ENCODE results near the gene SPATA24. TPM values are rescaled to one million over a fixed set of nuclear protein-coding genes. Genes with fewer than 3 reads are reported as not detected.

Gene SPATA24
- total RNA-seq, 1 donor from 2014 or later: 4.6 TPM

- DNase-seq (ENCODE audit: extremely low spot score, unreplicated experiment): no peak
- H3K27me3 Mint-ChIP-seq (ENCODE audit: unreplicated experiment): no peaks in the 10 kb centered on the region
- TF ChIP-seq, protein P1, sequence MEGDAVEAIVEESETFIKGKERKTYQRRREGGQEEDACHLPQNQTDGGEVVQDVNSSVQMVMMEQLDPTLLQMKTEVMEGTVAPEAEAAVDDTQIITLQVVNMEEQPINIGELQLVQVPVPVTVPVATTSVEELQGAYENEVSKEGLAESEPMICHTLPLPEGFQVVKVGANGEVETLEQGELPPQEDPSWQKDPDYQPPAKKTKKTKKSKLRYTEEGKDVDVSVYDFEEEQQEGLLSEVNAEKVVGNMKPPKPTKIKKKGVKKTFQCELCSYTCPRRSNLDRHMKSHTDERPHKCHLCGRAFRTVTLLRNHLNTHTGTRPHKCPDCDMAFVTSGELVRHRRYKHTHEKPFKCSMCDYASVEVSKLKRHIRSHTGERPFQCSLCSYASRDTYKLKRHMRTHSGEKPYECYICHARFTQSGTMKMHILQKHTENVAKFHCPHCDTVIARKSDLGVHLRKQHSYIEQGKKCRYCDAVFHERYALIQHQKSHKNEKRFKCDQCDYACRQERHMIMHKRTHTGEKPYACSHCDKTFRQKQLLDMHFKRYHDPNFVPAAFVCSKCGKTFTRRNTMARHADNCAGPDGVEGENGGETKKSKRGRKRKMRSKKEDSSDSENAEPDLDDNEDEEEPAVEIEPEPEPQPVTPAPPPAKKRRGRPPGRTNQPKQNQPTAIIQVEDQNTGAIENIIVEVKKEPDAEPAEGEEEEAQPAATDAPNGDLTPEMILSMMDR (IDR thresholded peaks at IDR 0.05): no peak
- no peaks in the 10 kb centered on the region for H3K9me3 Mint-ChIP-seq (ENCODE audit: unreplicated experiment)
- peaks cover 24% of the 10 kb centered on the region for H3K4me1 Mint-ChIP-seq (ENCODE audit: unreplicated experiment)
- H3K4me3 Mint-ChIP-seq (ENCODE audit: unreplicated experiment): no peak overlapping the region
- peaks cover 6% of the 10 kb centered on the region for H3K36me3 Mint-ChIP-seq (ENCODE audit: unreplicated experiment)
- H3K27ac Mint-ChIP-seq (ENCODE audit: unreplicated experiment): no peak overlapping the region
Observed at GRCh38 chr5:139399501-139400121, 4.3 kb downstream of the SPATA24 start.

DNA sequence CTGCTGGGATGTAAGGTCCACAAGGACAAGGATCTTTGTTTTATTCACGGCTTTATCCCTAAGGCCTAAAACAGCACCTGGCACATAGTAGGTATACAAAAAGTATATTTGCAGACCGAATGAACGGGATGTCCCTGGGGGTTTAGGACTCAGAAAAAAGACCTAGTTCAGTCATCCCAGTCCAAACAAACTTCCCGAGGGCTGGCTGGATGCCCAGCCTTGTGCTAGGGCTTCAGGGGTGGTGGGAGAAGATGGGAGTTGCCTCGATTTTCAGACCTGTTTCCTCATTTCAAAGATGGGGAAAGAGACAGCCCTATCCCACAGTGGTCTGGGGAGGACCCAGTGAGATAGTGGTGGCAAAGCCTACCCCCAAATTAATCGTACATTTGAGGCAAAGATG, 6.0 kb downstream of the SPATA24 start:
- peaks cover 17% of the 10 kb centered on the region for H3K4me1 Mint-ChIP-seq (ENCODE audit: unreplicated experiment)
- no peak overlapping the region for H3K4me3 Mint-ChIP-seq (ENCODE audit: unreplicated experiment)
- TF ChIP-seq, protein P1 (IDR thresholded peaks at IDR 0.05): no peak
- no peaks in the 10 kb centered on the region for H3K27me3 Mint-ChIP-seq (ENCODE audit: unreplicated experiment)
- H3K9me3 Mint-ChIP-seq (ENCODE audit: unreplicated experiment): no peaks in the 10 kb centered on the region
- no peak overlapping the region for H3K27ac Mint-ChIP-seq (ENCODE audit: unreplicated experiment)
- no peak for DNase-seq (ENCODE audit: extremely low spot score, unreplicated experiment)
- peaks cover 6% of the 10 kb centered on the region for H3K36me3 Mint-ChIP-seq (ENCODE audit: unreplicated experiment)

GRCh38 chr5:139396691-139397090, 7.2 kb downstream of the SPATA24 start:
- Mint-ChIP-seq H3K4me1 (ENCODE audit: unreplicated experiment) (peaks cover 19% of the 10 kb centered on the region), H3K9me3 (ENCODE audit: unreplicated experiment) (no peaks in the 10 kb centered on the region), H3K36me3 (ENCODE audit: unreplicated experiment) (peaks cover 6% of the 10 kb centered on the region), H3K27me3 (ENCODE audit: unreplicated experiment) (no peaks in the 10 kb centered on the region), H3K27ac (ENCODE audit: unreplicated experiment) (no peak overlapping the region), H3K4me3 (ENCODE audit: unreplicated experiment) (no peak overlapping the region)
- DNase-seq (ENCODE audit: extremely low spot score, unreplicated experiment): no peak
- TF ChIP-seq, protein P1 (IDR thresholded peaks at IDR 0.05): no peak

DNA sequence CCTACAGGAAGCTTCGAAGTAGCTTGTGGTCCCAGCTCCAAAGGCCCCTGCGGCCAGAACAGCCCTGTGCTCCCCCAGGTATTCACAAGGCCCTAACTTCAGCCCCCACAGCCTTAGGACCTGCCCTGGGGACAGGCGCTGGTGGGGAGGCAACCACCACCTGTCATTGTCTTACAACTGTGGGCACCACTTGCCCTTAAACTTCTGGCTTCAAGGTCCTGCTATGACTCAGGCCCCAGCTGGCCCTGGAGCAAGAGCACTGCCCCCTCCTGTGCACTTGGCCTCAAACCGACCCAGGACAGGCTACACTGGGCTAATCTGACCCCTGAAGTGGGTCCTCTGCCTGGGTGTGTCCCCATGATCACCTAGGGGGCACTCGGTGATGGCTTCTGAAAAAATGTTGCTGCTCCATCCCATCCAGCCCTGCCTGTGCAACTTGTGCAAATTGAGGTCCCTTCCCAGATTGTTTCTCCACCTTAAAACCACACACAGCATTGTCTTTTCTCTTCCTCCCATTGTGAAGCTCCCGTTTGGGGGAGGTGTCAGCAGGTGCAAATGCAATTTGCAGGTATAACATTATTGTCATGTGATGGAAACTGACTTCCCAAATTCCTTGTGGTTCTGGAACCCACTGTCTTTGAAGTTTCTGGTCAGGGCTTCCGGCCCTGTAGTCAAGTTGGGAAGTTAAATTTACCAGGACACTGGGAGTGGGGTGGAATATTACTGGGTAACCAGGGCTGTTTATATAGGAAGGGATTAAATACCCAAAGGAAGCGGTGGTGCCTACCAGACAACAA, 7.8 kb downstream of the SPATA24 start:
- Mint-ChIP-seq H3K4me1 (ENCODE audit: unreplicated experiment) (peaks cover 24% of the 10 kb centered on the region), H3K27ac (ENCODE audit: unreplicated experiment) (no peak overlapping the region), H3K27me3 (ENCODE audit: unreplicated experiment) (no peaks in the 10 kb centered on the region), H3K4me3 (ENCODE audit: unreplicated experiment) (no peak overlapping the region), H3K9me3 (ENCODE audit: unreplicated experiment) (no peaks in the 10 kb centered on the region), H3K36me3 (ENCODE audit: unreplicated experiment) (peaks cover 6% of the 10 kb centered on the region)
- DNase-seq (ENCODE audit: extremely low spot score, unreplicated experiment): no peak
- TF ChIP-seq, protein P1 (IDR thresholded peaks at IDR 0.05): no peak

Data from osteocyte (in vitro differentiated cells).